ENCODE measurements around the gene TGFBR3L.

Gene TGFBR3L

GRCh38 chr19:7905268-7905667 is 9.4 kb upstream of the TGFBR3L start:
- DNase-seq (ENCODE audit: low read depth) = no peak
- no peak for TF ChIP-seq CTCF (IDR thresholded peaks at IDR 0.05; ENCODE audit: low read depth, low read length, missing control alignments)
- H3K4me3 ChIP-seq (ENCODE audit: low read depth, low read length) = no peak overlapping the region; the same call in 1 of the 2 replicates

DNA sequence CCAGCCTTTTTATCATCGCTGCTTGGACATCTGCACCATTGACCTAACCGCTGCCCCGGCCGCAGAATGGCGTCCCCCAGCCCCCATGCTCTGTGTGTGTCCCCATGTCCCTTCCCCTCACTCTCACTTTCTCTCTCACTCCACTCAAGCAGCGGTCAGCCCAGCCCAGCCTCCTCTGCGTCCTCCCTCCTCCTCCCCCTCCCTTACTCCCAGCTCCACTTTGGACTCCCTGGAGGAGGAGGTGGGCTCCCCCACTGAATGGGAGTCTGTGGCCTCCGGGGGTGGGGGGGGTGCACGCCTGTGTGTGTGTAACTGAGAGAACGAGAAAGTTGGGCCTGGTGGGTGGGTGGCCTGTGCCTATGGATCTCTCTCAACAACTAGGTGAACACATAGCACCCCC is 8.8 kb upstream of the TGFBR3L start:
- no peak for TF ChIP-seq CTCF (IDR thresholded peaks at IDR 0.05; ENCODE audit: low read depth, low read length, missing control alignments)
- no peak for DNase-seq (ENCODE audit: low read depth)
- H3K4me3 ChIP-seq (ENCODE audit: low read depth, low read length) = no peak overlapping the region

DNA sequence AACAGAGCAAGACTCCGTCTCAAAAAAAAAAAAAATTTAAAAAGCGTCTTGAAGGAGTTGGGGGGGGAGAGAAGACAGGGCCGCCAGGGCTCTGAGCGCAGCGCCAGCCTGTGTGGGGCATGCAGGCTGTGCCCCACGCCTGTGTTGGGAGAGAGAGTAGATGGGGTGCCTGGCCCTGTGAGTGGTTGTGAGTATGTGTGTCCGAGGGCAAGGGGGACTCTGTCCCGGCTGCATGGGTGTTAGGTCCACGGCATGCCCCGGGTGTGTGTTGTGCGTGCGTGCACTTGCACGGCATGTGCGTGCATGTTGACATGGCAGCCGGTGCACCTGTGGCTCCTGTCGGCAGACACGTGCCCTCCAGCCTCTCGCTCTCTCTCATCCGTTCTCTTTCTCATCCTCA is 7.5 kb upstream of the TGFBR3L start:
- H3K4me3 ChIP-seq (ENCODE audit: low read depth, low read length) = no peak overlapping the region
- no peak for DNase-seq (ENCODE audit: low read depth)
- no peak for TF ChIP-seq CTCF (IDR thresholded peaks at IDR 0.05; ENCODE audit: low read depth, low read length, missing control alignments)

GRCh38 chr19:7907544-7907943 is 7.1 kb upstream of the TGFBR3L start:
- TF ChIP-seq CTCF (IDR thresholded peaks at IDR 0.05; ENCODE audit: low read depth, low read length, missing control alignments) = no peak
- DNase-seq (ENCODE audit: low read depth) = no peak
- H3K4me3 ChIP-seq (ENCODE audit: low read depth, low read length) = no peak overlapping the region

DNA sequence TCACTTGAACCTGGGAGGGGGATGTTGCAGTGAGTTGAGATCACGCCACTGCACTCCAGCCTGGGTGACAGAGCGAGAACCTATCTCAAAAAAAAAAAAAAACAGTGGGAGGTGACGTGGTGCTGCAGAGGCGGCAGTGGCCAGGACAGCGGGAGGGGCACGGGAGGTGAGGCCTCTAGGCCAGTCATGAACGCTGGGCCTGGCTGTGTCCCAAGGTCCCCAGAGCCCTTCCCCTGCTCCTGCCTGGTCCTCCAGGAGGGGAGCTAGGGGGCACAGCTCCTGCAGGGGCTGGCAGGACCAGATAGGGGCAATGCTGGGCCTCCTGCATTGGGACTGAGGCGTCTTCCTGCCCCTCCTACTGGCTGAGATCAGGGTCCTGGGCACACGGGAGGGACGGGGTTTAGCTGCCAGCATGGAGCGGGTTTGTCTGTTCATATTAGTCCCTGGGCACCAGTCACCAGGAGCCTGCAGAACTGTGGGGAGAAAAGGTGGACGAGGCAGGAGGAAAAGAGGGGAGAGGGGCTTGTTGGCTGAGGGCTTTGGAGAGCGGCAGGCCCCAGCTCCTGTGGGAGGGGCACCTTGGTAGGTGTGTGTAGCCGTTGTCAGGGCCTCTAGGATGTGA is 6.4 kb upstream of the TGFBR3L start:
- DNase-seq (ENCODE audit: low read depth) = no peak
- no peak for TF ChIP-seq CTCF (IDR thresholded peaks at IDR 0.05; ENCODE audit: low read depth, low read length, missing control alignments)
- no peak overlapping the region for H3K4me3 ChIP-seq (ENCODE audit: low read depth, low read length)

DNA sequence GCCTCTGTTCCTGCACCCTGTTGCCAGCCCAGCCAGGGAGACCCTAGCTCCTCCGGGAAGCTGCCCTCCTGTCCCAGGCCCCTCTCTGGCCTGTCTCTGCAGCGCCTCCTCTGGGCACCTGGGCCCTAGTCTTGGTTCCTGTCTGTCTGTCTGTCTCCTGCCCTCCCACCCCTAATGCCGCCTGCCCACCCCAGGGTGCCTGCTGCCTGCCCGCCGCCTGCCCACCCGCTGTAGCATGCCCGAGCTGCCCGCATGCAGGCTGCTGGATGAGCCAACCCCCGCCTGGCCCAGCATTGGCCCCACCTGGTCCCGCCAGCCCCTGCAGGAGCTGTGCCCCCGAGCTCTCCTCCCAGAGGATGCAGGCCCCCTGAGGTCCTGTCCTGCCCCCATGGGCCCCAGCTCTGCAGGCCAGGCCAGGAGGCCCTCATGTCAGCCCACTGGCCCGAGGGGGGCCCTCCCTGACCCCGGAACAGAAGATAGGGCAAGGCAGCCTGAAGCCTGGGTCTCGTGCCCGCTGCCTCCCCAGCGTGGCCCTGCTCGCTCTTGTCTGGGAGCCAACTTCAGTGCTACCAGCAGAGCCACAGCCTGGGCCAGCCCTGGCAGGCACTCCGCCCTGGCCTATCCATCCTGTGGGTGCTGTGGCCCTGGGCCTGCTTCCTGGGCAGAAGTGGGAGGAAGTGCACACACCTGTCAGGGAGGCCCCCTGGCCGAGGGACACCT is 5.7 kb upstream of the TGFBR3L start:
- H3K4me3 ChIP-seq (ENCODE audit: low read depth, low read length) = no peak overlapping the region
- no peak for DNase-seq (ENCODE audit: low read depth)
- peak; percentile 15 for TF ChIP-seq CTCF (IDR thresholded peaks at IDR 0.05; ENCODE audit: low read depth, low read length, missing control alignments)

All from GM12864 (cell line).